AG20443 (cell line): ENCODE data around the gene HDLBP.

ENCODE experiments used
- DNase-seq: peaks from one replicate; pipeline ENCODE4 v3.0.0; 2012; ENCODE audit warnings: low spot score, mixed read lengths

Gene HDLBP

DNA sequence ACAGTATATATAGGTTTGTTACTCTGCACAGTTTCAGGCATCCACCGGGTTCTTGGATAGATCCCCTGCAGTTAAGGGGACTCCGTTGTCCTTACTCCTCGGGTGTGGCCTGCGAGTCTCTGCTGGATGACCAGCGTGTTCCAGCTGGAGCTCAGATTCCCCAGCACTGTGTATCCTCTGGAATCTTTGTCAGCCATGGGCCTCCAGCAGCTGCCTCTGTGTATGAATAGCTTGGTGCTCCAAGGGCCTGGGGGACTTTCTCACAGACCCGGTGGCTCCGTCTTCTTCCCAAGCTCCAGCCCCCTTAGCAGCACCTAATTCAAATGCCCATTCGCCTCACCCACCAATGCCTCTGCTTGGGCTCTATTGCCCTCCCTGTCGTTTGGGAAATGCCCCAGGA is 120.7 kb downstream of the HDLBP start:
- DNase-seq = no peak

DNA sequence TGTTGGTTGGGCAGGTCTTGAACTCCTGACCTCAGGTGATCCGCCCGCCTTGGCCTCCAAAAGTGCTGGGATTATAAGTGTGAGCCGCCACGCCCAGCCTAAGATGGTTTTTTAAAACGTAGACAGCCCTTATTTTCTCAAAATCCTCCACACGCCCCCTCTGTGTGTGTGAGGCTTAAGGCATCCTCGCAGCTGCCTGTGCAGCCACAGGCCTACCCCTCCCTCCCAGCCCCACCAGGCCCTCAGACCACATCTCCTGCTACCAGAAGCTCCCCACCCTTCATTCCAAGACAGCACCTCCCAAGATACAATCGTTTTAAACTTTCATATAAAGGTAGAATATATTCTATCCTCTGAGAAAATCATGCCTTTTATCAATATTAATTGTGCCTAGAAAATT is 122.2 kb downstream of the HDLBP start:
- no peak for DNase-seq

DNA sequence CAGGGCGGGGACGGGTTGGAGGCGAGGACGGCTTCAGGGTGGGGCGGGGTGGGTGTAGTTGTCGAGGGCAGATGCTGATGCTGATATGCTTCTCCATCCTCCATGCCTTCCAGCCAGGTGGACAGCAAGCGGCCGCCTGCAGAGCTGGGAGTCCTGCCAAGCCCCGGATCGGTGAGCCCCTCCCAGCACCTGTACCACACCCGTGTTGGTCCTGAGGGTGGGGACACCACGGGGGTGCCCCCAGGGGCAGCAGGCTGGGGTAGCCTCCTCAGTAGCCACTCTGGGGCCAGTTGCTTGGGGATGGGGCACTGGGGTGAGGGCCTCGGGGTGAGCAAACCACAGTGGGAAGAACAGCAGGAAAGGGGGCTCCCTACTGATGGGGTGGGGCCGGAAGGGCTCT is 124.4 kb downstream of the HDLBP start:
- DNase-seq = no peak

DNA sequence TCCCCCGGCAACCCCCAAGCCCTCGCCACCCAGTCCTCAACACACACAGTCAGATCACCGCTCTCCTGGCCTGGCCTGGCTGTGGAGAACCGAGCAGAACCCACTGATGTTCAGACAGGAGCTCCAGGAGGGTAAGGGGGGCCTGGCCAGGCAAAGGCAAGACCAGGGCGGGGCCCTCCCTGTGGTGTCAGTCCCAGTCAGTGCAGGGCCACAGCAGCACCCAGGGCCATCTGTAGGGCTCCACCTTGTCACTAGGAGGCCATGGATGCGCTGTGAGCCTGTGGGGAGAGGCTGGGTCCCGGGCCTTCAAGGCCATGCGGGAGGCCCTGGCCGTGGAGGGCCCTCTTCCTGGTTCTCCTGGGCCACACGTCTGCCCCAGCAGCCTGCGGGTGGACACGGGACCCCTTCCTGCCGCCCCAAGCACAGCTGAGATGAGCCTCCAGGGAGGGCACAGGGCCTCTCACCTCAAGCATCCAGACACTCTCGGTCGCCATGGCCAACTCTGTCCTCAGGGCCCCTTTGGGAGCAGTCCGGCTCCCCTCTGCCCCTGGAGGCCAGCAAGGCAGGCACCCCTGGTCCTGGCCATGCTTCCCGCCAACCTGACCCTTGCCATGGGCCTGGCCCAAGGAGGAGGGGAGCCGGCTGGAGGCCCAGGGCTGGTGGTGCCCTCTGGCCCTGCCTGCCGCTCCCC is 125.0 kb downstream of the HDLBP start:
- no peak for DNase-seq

DNA sequence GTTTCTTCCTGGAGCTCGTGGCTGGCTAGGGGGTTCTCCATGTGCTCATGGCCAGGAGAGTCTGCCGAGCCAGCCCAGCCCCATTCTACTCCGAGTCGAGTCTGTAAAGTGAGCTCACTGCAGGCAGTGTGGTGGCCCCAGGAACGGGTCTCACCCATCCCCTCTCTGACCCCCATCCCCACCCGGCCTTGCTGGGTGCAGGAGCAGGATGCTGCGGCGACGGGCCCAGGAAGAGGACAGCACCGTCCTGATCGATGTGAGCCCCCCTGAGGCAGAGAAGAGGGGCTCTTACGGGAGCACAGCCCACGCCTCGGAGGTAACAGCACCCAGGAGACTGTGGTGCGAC is 125.6 kb downstream of the HDLBP start:
- no peak for DNase-seq

DNA sequence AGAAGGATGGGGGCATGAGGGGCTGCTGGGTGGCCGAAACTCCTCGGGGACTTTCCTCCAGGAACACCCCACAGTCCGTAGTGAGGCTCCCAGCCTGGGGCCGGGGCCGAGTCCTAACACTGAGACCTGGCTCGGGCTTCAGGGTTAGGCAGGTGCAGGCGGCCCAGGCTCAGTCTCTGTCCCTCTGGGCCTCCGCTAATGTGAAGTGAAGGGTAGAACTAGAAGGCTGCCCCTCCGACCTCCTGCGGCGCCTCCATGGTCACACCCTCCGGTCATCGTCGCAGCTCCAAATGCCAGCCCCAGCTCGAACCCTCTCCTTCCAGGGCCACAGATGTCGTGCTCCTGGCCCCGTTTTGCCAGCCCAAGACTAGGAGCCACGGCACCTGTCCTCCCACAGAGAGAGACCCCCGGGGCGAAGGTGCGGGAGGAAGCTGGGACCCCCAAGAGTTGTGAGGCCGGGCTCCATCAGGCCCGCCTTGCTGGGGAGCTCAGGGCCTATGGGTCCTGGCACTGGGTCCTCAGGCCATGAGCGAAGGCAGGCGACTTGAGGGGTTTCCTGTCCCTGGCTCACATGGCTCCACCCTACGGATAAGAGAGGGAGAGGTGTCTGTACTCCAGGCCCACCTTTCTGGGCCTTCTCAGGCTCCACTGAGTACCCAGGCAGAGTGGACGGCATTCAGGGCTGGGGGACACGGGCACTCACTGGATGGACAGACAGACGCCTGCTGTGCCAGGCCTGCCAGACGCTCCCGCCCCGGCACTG is 126.2 kb downstream of the HDLBP start:
- no peak for DNase-seq

DNA sequence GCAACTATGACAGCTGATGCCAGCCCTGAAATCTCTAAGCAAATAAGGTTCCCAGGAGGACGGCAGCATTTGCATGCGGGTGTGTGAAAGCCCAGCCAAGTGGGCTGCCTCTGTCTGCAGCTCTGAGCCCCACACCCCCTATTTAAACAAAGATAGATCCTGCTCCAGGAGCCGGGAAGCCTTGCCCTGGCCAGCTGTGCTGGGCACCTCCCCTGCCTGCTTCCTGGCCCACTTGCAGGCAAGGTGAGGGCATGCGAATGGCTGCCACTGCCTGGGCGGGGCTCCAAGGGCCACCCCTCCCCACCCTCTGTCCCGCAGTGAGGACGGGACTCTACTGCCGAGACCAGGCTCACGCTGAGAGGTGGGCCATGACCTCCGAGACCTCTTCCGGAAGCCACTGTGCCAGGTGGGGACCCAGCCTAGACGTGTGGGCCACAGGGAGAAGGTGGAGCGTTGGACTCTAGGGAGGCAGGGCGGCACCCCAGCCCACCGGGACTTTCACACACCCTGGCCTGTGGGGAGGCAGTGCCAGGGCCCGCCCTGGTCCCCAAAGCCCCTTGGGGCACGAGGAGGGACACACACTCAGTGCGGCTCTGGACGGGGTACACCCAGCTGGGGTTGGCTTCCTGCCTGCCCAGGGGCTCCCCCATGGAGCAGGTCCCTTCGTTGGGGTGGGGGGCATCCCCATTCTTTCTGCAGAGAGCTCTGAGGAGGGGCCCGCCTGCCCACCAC is 126.9 kb downstream of the HDLBP start, which contains the start of gene ANO7:
ANO7 (plus strand) TSS at position 317 of the 732 bp plus-strand sequence. CDS start 1,387 bp downstream, outside the sequence.
- no peak for DNase-seq

DNA sequence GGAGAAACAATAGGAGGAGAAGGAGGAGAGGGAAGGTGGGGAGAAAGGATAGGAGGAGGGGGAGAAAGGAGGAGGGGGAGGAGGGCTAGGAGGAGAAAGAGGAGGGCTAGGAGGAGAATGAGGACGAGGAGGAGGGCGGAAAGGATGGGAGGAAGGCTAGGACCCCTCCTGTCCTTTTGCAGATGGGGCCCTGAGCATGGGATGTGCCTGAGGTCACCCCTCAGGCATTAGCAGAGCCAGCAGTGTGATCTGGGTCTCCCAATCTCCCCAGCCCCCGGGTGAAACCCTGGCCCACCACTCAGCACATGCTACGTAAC is 127.6 kb downstream of the HDLBP start:
- DNase-seq = no peak

DNA sequence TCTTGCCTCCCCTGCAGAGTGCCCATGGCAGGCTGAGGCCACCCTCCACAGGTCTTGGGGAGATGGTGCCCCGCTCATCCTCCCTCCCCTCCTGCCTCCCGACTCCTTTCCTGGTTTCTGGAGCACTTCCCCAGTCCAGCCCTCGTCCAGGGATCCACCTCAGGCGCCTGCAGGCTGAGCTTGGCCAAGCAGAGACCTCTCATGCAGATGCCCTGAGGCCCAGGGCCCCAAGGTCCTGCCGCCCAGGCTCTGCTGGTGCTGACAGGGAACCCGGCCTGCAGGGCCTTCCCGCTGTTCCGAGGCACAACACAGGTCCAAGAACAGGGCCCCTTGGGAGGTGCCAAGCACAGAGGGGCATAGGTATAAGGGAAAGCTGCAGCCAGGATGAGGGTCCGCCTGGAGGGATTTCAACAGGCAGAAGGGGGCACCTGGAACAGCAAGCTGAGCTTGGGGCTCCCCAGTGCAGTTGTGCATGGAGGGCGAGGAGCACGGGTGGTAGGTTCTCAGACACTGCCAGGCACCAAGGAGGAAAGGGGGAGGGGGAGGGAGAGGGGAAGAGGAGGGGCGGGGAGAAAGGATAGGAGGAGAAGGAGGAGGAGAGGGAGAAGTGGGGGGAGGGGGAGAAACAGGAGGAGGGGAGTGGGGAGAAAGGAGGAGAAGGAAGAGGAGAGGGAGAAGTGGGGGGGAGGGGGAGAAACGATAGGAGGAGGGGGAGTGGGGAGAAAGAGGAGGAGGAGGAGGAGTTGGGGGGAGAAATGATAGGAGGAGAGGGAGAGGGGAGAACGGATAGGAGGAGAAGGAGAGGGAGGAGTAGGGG is 128.2 kb downstream of the HDLBP start:
- DNase-seq = no peak

DNA sequence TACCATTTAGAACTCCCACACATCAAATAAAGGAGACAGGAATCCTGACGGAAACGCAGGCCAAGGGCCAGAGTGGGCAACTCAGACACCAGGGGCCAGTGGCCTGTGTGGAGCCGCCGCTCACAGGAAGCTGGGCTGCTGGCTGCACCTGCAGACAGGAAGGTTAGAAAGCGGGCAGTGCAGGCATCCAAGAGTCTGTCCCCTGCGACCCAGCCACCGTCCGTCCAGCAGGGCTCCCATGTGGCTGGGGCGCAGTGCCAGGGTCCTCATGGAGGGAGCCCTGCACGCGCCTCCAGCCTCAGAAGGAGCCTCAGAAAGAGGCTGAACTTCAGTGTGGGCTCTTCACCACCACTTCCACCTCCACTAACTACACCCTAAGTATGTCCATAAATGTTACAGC is 129.5 kb downstream of the HDLBP start:
- DNase-seq = no peak

DNA sequence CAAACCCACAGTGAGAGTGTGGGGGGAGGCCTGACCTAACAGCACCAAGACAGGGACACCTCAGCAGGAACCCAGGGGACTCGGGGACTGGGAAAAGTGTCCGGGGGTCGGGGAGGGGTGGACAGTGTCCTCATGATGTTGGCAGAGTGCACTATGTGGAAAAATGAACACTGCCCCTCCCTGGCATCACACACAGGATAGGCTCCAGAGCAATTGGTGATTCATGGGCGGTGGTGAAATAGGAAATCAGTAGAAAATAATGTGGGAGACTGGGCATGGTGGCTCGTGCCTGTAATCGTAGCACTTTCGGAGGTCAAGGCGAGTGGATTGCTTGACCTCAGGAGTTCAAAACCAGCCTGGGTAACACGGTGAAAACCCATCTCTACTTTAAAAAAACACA is 130.6 kb downstream of the HDLBP start:
- DNase-seq = no peak

DNA sequence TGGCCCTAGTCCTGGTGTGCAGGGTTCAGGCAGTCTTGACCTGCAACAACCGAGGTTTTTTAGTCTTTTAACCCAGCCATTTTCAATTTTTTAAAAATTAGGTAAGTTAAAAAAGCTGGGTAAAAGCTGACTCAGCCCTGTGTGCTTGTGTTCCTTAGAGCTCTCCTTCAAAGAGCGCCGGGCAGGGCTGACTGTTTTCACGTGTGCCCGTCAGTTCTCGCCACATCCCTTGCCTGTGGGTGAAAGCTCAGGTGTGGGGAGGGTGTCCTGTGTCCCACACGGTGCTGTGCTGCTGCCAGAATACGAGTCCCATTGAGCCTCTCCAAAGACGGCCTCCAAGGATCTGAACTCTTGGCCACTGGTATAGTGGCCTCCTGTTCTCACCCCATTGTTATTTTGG is 132.3 kb downstream of the HDLBP start:
- DNase-seq = no peak

DNA sequence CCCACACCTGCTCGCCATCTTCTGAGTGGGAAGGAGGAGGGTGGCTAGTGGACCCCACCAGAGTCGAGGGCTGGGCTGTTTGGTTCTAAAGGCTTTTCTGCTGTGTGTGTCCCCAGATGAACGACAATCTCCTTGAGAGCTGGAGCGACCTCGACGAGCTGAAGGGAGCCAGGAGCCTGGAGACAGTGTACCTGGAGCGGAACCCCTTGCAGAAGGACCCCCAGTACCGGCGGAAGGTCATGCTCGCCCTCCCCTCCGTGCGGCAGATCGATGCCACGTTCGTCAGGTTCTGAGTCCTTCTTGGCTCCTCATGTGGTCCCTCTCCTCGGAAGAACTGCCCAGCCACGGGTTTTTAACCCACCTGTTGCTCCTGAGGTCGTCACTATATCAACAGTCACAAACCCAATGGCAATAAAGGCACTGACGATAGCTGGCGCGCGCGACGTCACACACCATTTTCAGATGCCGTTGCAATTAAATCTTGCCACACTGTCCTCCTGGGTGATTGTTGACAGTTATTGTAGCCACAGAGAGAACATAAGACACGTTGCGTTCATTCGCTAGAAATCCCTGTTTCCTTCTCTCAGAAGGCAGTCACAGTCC is 132.8 kb downstream of the HDLBP start:
- no peak for DNase-seq

DNA sequence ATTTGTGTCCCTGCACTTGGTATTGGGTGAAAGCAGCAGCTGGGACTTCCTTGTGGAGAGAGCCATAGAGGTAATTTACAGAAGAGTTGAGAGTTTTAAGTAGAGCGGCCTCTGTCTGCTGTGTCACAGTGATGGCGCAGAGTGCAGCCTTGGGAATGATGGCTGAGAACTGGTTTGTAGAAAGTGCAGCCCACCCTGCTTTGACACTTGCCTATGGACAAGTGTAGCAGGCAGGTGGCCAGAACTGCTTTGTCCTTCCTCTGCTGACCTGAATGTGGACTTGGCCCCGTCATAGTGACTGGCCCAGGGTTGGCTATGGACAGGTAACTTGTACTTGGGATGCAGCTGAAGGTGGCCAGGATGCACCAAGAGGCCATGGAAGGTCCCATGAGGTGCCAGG is 133.3 kb downstream of the HDLBP start:
- DNase-seq = no peak

DNA sequence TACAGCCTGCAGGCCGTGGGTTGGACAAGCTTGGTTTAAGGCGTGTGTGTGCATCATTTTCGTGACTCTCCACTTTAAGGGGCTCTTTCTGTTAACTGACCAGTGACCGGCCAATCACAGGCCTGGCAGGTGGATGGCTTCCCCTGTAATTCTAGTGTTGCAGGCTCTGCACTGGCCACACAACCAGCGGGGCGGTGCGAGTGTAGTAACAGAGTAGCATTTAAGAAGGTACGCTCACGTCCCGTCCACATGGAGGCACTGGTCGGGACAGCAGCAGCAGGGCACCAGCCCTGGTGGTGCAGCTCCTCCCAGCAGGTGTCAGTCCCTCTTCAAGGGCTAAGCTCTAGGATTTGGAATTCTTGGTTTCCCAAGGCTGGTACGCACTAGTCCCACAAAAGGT is 135.0 kb downstream of the HDLBP start:
- no peak for DNase-seq

DNA sequence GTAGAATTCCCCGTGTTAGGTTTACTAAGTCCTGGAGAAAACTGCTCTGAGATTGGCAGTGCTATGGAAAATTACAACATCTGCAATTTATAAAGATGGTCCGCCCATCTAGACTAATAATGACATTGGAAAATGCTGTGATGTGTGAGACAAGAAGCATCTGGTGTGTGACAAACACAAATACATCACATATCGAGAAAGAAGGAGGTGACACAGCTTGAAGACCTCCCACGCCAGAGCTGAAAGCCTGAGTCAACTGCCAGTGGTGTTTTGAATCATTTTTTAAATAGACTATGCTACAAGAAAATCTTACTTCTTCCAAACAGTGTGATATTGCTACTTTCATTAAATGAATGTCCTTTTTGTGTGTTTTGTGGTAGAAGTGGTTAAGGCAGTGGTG is 135.6 kb downstream of the HDLBP start:
- peak; percentile 64 for DNase-seq

DNA sequence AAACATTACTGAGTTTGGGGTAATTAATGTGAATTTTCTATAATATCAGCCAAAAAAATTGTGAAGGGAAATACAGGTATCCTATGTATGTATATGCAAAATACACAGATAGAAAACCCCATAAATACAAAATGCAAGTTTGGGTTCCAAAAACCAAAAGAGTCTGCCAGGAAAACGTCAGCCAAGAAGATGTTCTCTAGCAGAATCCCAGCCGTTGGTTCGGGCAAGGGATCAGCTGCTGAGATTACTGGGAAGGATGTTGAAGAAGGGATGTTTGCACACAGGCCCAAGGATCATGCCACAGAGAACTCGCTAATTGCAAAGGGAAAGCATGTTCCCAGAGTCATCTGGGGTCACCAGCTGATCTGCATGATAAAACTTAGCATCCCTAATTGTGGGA is 136.5 kb downstream of the HDLBP start:
- no peak for DNase-seq

DNA sequence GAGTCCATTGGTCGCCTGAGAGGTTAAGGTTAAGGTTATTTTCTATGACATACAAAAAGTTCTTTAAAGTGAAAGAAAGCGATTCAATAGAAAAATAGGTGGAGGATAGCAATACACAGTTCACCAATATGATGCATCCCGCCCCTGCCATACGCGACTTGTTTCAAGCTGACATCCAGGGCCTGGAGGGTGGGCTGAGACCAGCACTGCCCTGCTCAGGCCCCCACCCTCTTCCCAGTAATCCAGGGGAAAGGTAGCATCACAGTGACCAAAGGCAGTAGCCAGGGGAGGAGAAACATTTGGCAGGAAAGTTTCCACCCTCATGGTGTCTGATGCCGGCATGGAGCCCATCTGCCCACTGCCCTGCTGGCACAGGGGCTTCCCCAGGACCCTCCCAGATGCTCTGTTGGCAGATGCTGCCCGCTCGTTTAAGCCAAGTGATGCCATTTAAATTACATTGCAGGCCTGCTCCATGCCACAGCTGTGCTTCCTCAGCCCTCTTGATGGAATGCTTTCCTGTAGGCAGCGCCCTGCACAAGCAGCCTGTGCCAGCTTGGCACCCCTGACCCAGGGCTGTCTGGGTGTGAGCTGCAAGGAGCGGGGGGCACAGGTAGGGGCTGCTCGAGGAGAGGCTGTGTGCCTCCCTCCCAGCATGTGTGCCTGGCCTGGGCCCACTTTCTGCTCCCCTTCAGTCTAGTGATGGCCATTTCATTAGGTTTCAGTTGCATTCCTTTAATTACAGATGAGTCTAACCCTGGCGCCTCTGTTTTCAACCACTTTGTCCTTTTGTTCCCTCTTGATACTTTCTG is 137.7 kb downstream of the HDLBP start:
- DNase-seq = no peak
